OCI-LY3 (cell line): ENCODE results near the gene MUC15.

Source experiments
- H2AFZ ChIP-seq: fragments of 200-600, 300-600 bp; shearing (Covaris generic); 2 replicates; pipeline ENCODE4 v1.6.0; 2014; ENCODE audit warnings: antibody characterized with exemption, low read depth, low read length
- H3K27ac ChIP-seq: fragments of 200-600, 300-600 bp; sonication (generic); 2 replicates; pipeline ENCODE4 v1.5.1; 2014; ENCODE audit warnings: mild to moderate bottlenecking, low read length, moderate library complexity, mixed read lengths
- H3K27me3 ChIP-seq: fragments of 200-600, 300-600 bp; sonication (generic); 2 replicates; pipeline ENCODE4 v1.6.1; 2014; ENCODE audit warnings: low read depth, low read length, mixed read lengths
- H3K36me3 ChIP-seq: fragments of 200-600, 300-600 bp; sonication (generic); replicated peaks from 2 replicates; pipeline ENCODE3; 2014; ENCODE audit warnings: low read depth, low read length, mixed read lengths
- H3K4me1 ChIP-seq: fragments of 300-600, 200-600 bp; sonication (generic); 2 replicates; pipeline ENCODE4 v1.6.1; 2014; ENCODE audit warnings: low read length, mixed read lengths
- H3K4me2 ChIP-seq: fragments of 200-600, 300-600 bp; sonication (generic); 2 replicates; pipeline ENCODE4 v1.6.1; 2014; ENCODE audit warnings: low read length, mixed read lengths
- H3K4me3 ChIP-seq: fragments of 300-600, 200-600 bp; sonication (generic); 2 replicates; pipeline ENCODE4 v1.5.1; 2014; ENCODE audit warnings: antibody characterized with exemption, mild to moderate bottlenecking, low read length, moderate library complexity
- H3K79me2 ChIP-seq: fragments of 300-600, 200-600 bp; shearing (Covaris generic); 2 replicates; pipeline ENCODE4 v1.6.1; 2014; ENCODE audit warnings: mild to moderate bottlenecking, low read length, mixed read lengths
- H3K9ac ChIP-seq: fragments of 300-600, 200-600 bp; shearing (Covaris generic); 2 replicates; pipeline ENCODE4 v1.6.0; 2014; ENCODE audit warnings: mild to moderate bottlenecking, low read length, moderate library complexity
- H3K9me3 ChIP-seq: fragments of 200-600, 300-600 bp; shearing (Covaris generic); 2 replicates; pipeline ENCODE4 v1.6.1; 2014; ENCODE audit warnings: low read length, mixed read lengths; ENCODE audit not compliant: insufficient read depth
- H4K20me1 ChIP-seq: fragments of 200-600, 300-600 bp; sonication (generic); 2 replicates; pipeline ENCODE4 v1.6.1; 2016; ENCODE audit warnings: low read length, mixed read lengths; ENCODE audit not compliant: insufficient read depth
- CTCF ChIP-seq: fragments of 200-600, 300-600 bp; sonication (generic); IDR thresholded peaks from 2 replicates; pipeline ENCODE4 v1.5.1; 2014; ENCODE audit warnings: antibody characterized with exemption, low read length, low read depth
- EZH2phosphoT487 ChIP-seq: fragments of 200-600 bp; shearing (Covaris generic); IDR thresholded peaks from 2 replicates; pipeline ENCODE4 v1.6.1; 2018; ENCODE audit warnings: antibody characterized with exemption, mixed run types, low read depth

Gene MUC15

DNA sequence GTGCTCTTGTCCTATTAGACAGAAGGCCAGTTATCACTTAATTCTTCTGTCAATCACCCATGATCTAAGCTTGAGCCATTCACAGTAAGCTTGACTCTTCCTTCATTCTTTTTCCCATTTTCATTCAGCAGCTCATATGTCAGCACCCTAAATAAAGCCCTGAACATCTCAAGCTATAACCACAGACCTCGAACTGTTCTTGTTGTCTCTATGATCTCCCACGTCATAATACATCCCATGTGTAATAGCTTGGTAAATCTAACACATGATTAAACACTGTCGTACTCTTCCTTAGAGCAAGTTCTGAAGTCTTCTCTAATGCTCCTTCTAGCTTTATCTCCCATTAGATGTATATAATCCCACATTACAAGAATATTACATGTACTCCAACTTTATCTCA, 14.4 kb downstream of the MUC15 start:
- Histone ChIP-seq H3K79me2 (no peaks in the 10 kb centered on the region), H3K4me2 (no peak overlapping the region), H3K4me3 (no peak overlapping the region), H3K27me3 (0 out of 2 replicates have a peak, but pooled peaks cover 9% of the 10 kb centered on the region), H3K27ac (no peak overlapping the region), H3K4me1 (no peaks in the 10 kb centered on the region), H3K9ac (no peak overlapping the region), H3K36me3 (no peaks in the 10 kb centered on the region), H3K9me3 (no peaks in the 10 kb centered on the region), H2AFZ (no peak overlapping the region), H4K20me1 (no peaks in the 10 kb centered on the region)
- TF ChIP-seq CTCF (no peak), EZH2phosphoT487 (no peak)

DNA sequence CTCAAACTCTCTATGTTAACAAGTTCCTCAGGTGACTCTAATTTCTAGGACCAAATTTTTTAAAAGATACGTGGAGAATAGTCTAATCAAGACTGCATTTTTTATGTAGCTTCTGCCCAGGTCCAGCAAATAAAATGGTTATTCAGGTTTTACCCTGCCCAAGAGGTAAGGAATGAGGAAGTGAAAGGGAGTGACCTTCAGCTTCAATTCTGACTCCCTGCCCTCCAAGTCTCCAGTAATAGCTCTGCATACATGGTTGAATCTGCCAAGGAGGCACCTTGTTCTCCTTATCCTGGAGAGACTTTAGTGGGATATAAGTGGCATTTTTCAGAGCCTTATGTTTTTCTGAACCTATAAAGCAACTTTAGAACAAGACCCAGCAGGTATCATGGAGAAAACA, 15.5 kb downstream of the MUC15 start:
- H3K4me3 ChIP-seq = no peak overlapping the region
- H3K4me2 ChIP-seq = no peak overlapping the region
- no peaks in the 10 kb centered on the region for H3K9me3 ChIP-seq
- no peak for TF ChIP-seq CTCF
- no peak for TF ChIP-seq EZH2phosphoT487
- peaks cover 13% of the 10 kb centered on the region; the same call in 1 of the 2 replicates for H3K27me3 ChIP-seq
- no peaks in the 10 kb centered on the region for H3K36me3 ChIP-seq
- H2AFZ ChIP-seq = no peak overlapping the region
- no peak overlapping the region for H3K9ac ChIP-seq
- no peaks in the 10 kb centered on the region for H3K4me1 ChIP-seq
- H3K27ac ChIP-seq = no peak overlapping the region
- H4K20me1 ChIP-seq = no peaks in the 10 kb centered on the region
- no peaks in the 10 kb centered on the region for H3K79me2 ChIP-seq

GRCh38 chr11:26554455-26554854, 17.6 kb downstream of the MUC15 start:
- H3K4me2 ChIP-seq = no peak overlapping the region

GRCh38 chr11:26553182-26553581, 18.9 kb downstream of the MUC15 start:
- Histone ChIP-seq H3K9ac (no peak overlapping the region), H3K27me3 (peaks cover 13% of the 10 kb centered on the region; the same call in 1 of the 2 replicates), H3K4me1 (no peaks in the 10 kb centered on the region), H3K79me2 (no peaks in the 10 kb centered on the region), H3K4me3 (no peak overlapping the region), H3K4me2 (no peak overlapping the region), H3K9me3 (no peaks in the 10 kb centered on the region), H2AFZ (no peak overlapping the region), H4K20me1 (no peaks in the 10 kb centered on the region), H3K36me3 (no peaks in the 10 kb centered on the region), H3K27ac (no peak overlapping the region)
- TF ChIP-seq EZH2phosphoT487 = no peak
- TF ChIP-seq CTCF = no peak

More at GRCh38 chr11:26554455-26554854, 17.6 kb downstream of the MUC15 start:
- Histone ChIP-seq H3K27ac (no peak overlapping the region), H4K20me1 (no peaks in the 10 kb centered on the region), H3K9me3 (no peaks in the 10 kb centered on the region), H3K4me1 (no peaks in the 10 kb centered on the region), H3K79me2 (no peaks in the 10 kb centered on the region), H3K4me3 (no peak overlapping the region), H2AFZ (no peak overlapping the region), H3K27me3 (peaks cover 13% of the 10 kb centered on the region; the same call in 1 of the 2 replicates), H3K9ac (no peak overlapping the region), H3K36me3 (no peaks in the 10 kb centered on the region)
- TF ChIP-seq CTCF = no peak
- no peak for TF ChIP-seq EZH2phosphoT487
